Limb (tissue), 2 donors: ENCODE measurements around the gene URI1.
"Not testable (repeated sequence)": the region's sequence is repeated elsewhere in the genome, so short reads cannot be mapped to it uniquely, and the experiment has no call there.

Source experiments
- DNase-seq, 2 donors: peaks; one replicate each; pipeline ENCODE4 v3.0.0-alpha.2; 2016; ENCODE audit errors: extremely low spot score in 2 of 2

URI1 gene

GRCh38 chr19:30023330-30023729, 81.3 kb downstream of the URI1 start:
- no peak for DNase-seq

GRCh38 chr19:30024091-30024490, 82.1 kb downstream of the URI1 start:
- no peak for DNase-seq

- DNase-seq: no peak
These were observed 84.9 kb downstream of the URI1 start for GRCh38 chr19:30026933-30027332.

GRCh38 chr19:30028118-30028991, 86.3 kb downstream of the URI1 start:
- no peak for DNase-seq

GRCh38 chr19:30028992-30029343, 86.9 kb downstream of the URI1 start:
- DNase-seq: no peak

GRCh38 chr19:30029721-30030510, 87.9 kb downstream of the URI1 start:
- DNase-seq: no peak

- DNase-seq: no peak
These were observed 92.3 kb downstream of the URI1 start for GRCh38 chr19:30034321-30034720.

- DNase-seq: no peak
These were observed 94.4 kb downstream of the URI1 start for GRCh38 chr19:30036154-30037129.

- DNase-seq: no peak
These were observed 95.8 kb downstream of the URI1 start for GRCh38 chr19:30037835-30038234.

- DNase-seq: not testable (repeated sequence)
These were observed 99.9 kb downstream of the URI1 start for GRCh38 chr19:30041931-30042330.

GRCh38 chr19:30043008-30043407, 101.0 kb downstream of the URI1 start:
- not testable (repeated sequence) for DNase-seq

- no peak for DNase-seq
These were observed 102.5 kb downstream of the URI1 start for GRCh38 chr19:30044273-30045248.

GRCh38 chr19:30046522-30046921, 104.5 kb downstream of the URI1 start:
- DNase-seq: peak in 1 of 2 donors; percentile 13

- no peak for DNase-seq
These were observed 105.4 kb downstream of the URI1 start for GRCh38 chr19:30047432-30047831.

- no peak for DNase-seq
These were observed 107.2 kb downstream of the URI1 start for GRCh38 chr19:30049226-30049625.

GRCh38 chr19:30049846-30050667, 108.0 kb downstream of the URI1 start:
- DNase-seq: no peak

GRCh38 chr19:30052122-30053075, 110.4 kb downstream of the URI1 start:
- no peak for DNase-seq

GRCh38 chr19:30053558-30053957, 111.5 kb downstream of the URI1 start:
- DNase-seq: no peak
